ENCODE measurements around the gene TRABD2B.

GRCh38 chr1:47980501-47980900 is 16.7 kb downstream of the TRABD2B start:
- no peak for TF ChIP-seq SRF (IDR thresholded peaks at IDR 0.05; ENCODE audit: low read depth)
- no peak for TF ChIP-seq CTCF (IDR thresholded peaks at IDR 0.05 in 2 of 3, conservative IDR thresholded peaks at IDR 0.05 in 1 of 3; ENCODE audit: borderline replicate concordance in 1 of 3, insufficient read depth in 1 of 3, low read depth in 2 of 3, low read length in 2 of 3)
- TF ChIP-seq REST (IDR thresholded peaks at IDR 0.05; ENCODE audit: low read depth): no peak
- TF ChIP-seq, protein P1, sequence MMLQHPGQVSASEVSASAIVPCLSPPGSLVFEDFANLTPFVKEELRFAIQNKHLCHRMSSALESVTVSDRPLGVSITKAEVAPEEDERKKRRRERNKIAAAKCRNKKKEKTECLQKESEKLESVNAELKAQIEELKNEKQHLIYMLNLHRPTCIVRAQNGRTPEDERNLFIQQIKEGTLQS (IDR thresholded peaks at IDR 0.05): no peak
- no peak for TF ChIP-seq POLR2A (IDR thresholded peaks at IDR 0.05; ENCODE audit: borderline replicate concordance, extremely low read depth, insufficient read depth, insufficient read length)
- no peak for TF ChIP-seq TCF7L2 (IDR thresholded peaks at IDR 0.05; ENCODE audit: borderline replicate concordance, extremely low read depth, insufficient read depth, insufficient read length)
- TF ChIP-seq POLR2AphosphoS5 (IDR thresholded peaks at IDR 0.05; ENCODE audit: low read depth, low read length): no peak
- no peak for TF ChIP-seq CBX3 (IDR thresholded peaks at IDR 0.05; ENCODE audit: low read depth)
- TF ChIP-seq, protein P2, sequence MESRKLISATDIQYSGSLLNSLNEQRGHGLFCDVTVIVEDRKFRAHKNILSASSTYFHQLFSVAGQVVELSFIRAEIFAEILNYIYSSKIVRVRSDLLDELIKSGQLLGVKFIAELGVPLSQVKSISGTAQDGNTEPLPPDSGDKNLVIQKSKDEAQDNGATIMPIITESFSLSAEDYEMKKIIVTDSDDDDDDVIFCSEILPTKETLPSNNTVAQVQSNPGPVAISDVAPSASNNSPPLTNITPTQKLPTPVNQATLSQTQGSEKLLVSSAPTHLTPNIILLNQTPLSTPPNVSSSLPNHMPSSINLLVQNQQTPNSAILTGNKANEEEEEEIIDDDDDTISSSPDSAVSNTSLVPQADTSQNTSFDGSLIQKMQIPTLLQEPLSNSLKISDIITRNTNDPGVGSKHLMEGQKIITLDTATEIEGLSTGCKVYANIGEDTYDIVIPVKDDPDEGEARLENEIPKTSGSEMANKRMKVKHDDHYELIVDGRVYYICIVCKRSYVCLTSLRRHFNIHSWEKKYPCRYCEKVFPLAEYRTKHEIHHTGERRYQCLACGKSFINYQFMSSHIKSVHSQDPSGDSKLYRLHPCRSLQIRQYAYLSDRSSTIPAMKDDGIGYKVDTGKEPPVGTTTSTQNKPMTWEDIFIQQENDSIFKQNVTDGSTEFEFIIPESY (IDR thresholded peaks at IDR 0.05; ENCODE audit: extremely low read depth, insufficient replicate concordance, low read length): no peak
- TF ChIP-seq, protein P3, sequence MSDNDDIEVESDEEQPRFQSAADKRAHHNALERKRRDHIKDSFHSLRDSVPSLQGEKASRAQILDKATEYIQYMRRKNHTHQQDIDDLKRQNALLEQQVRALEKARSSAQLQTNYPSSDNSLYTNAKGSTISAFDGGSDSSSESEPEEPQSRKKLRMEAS (IDR thresholded peaks at IDR 0.05): no peak
- TF ChIP-seq FOSL1 (IDR thresholded peaks at IDR 0.05; ENCODE audit: low read depth): no peak

Measured in HCT116 (cell line).